Cardiac muscle cell (in vitro differentiated cells and primary cell): ENCODE data around the gene SLC18A3. TPM values are rescaled to one million over a fixed set of nuclear protein-coding genes. Genes with fewer than 3 reads are reported as not detected.

ENCODE experiments used
- DNase-seq, 2 donors: peaks; one replicate each; pipeline versions ENCODE4 v3.0.0 to v3.0.0-alpha.2; 2010 to 2017; ENCODE audit warnings: low read depth in 1 of 2, low spot score in 1 of 2
- H3K27ac ChIP-seq: fragments of 200-600 bp; sonication (generic); 2 replicates; pipeline ENCODE4 v1.5.1; 2016
- H3K27me3 ChIP-seq: fragments of 200-600 bp; sonication (generic); 2 replicates; pipeline ENCODE4 v1.6.0; 2016; ENCODE audit warnings: control low read depth
- H3K36me3 ChIP-seq: fragments of 200-600 bp; sonication (generic); 2 replicates; pipeline ENCODE4 v1.5.1; 2016; ENCODE audit warnings: control low read depth
- H3K4me1 ChIP-seq: fragments of 200-600 bp; sonication (generic); 2 replicates; pipeline ENCODE4 v1.8.1; 2017; ENCODE audit warnings: low read depth, mild to moderate bottlenecking, mixed run types
- H3K4me3 ChIP-seq: fragments of 200-600 bp; sonication (generic); 2 replicates; pipeline ENCODE4 v1.5.1; 2016; ENCODE audit warnings: mild to moderate bottlenecking
- H3K9me3 ChIP-seq: fragments of 200-600 bp; sonication (generic); 2 replicates; pipeline ENCODE4 v1.5.1; 2017; ENCODE audit warnings: low read depth, mild to moderate bottlenecking, control low read depth
- polyA plus RNA-seq: library from polyadenylated mRNA; unstranded; fragments of >200 nt; fragmentation: Nextera tagmentation; extraction: Ambion mirVana; gene quantifications from 2 replicates; pipeline ENCODE4 v1.2.1, GENCODE V29; 2016
- total RNA-seq: library from RNA; depleted of rRNA; stranded (reverse); fragments of >200 nt; gene quantifications from 2 replicates; pipeline ENCODE4 v1.2.3, GENCODE V29; 2016
- TF ChIP-seq, protein P1 (sequence below): IDR thresholded peaks from 2 replicates; pipeline ENCODE4 v1.5.1; 2012; ENCODE audit warnings: low read depth, mild to moderate bottlenecking, low read length

The SLC18A3 gene
- total and polyA plus RNA-seq, 2 experiments from 2014 or later, result not detected

DNA sequence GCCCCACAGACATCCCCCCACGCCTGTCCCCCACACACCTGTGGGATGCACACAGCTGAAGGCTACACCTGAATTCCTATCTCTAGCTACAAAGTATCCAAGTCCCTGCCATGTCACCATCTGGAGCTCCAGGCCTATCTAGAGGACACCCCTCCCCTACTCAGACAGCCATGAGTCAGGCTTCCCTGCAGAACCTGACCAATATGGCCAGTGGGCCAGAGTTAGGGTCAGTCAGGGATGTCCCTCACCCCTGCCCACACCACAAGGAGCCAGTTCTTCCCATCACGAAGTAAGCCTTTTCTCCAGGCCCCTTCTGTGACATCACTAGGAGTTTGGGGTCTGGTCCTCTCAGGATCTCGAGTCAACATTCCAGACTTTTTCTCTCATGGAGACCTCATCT lies 10.6 kb upstream of the SLC18A3 start:
- TF ChIP-seq, protein P1, sequence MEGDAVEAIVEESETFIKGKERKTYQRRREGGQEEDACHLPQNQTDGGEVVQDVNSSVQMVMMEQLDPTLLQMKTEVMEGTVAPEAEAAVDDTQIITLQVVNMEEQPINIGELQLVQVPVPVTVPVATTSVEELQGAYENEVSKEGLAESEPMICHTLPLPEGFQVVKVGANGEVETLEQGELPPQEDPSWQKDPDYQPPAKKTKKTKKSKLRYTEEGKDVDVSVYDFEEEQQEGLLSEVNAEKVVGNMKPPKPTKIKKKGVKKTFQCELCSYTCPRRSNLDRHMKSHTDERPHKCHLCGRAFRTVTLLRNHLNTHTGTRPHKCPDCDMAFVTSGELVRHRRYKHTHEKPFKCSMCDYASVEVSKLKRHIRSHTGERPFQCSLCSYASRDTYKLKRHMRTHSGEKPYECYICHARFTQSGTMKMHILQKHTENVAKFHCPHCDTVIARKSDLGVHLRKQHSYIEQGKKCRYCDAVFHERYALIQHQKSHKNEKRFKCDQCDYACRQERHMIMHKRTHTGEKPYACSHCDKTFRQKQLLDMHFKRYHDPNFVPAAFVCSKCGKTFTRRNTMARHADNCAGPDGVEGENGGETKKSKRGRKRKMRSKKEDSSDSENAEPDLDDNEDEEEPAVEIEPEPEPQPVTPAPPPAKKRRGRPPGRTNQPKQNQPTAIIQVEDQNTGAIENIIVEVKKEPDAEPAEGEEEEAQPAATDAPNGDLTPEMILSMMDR, result no peak

DNA sequence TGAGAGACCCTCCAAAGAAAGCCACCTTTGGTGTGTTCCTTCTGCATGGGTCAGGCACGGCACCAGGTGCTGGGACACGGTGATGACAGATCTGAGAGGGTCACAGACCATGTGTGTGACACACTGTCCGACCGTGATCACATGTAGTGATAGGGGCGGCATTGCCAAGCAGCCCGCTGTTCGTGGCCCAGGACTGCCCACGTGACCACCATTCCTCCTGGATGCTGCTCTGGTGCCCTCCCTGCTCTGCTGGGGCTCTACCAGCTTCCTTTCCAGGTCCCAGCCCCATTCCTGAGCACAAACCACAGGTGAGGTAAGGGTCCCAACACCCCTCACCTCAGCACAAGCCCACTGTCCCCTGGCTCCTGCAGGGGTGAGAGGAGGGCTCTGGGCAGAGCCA lies 10.1 kb upstream of the SLC18A3 start:
- Histone ChIP-seq H3K36me3 (no peaks in the 10 kb centered on the region), H3K27me3 (peaks cover 48% of the 10 kb centered on the region), H3K4me3 (no peak overlapping the region), H3K27ac (no peak overlapping the region), H3K9me3 (no peaks in the 10 kb centered on the region), H3K4me1 (no peaks in the 10 kb centered on the region)
- TF ChIP-seq, protein P1, result no peak
- DNase-seq, result no peak

More for the DNA sequence above, 10.6 kb upstream of the SLC18A3 start:
- Histone ChIP-seq H3K4me3 (no peak overlapping the region), H3K27ac (no peak overlapping the region), H3K4me1 (no peaks in the 10 kb centered on the region), H3K27me3 (peaks cover 43% of the 10 kb centered on the region), H3K9me3 (no peaks in the 10 kb centered on the region), H3K36me3 (no peaks in the 10 kb centered on the region)
- no peak for DNase-seq

DNA sequence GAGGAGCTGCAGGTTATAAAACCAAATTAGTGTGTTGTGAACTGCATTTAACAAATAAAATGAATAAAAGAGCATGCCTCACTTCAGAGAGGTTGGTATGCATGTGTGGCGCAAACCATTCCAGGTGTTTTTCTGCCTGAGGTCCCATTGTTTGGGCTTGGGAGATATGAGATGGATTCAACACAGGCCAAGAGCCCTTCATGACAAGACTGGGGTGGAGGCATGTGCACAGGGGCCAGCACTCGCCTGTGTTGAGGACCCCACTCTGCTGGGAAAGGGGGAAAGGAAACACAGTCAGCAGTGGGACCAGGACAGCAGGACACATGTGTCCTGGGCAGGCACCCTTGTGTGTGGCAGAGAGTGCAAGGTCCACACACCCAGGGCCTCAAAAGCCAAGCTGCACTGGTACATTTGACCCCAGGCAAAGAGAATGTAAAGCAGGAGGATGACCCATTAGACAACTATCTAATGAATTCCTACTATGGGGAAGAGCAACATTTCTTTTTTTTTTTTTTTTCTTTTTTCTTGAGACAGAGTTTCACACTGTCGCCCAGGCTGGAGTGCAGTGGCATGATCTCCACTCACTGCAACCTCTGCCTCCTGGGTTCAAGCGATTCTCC lies 9.2 kb upstream of the SLC18A3 start:
- H3K4me3 ChIP-seq, result no peak overlapping the region
- no peaks in the 10 kb centered on the region for H3K36me3 ChIP-seq
- no peaks in the 10 kb centered on the region for H3K9me3 ChIP-seq
- TF ChIP-seq, protein P1, result no peak
- no peaks in the 10 kb centered on the region for H3K4me1 ChIP-seq
- H3K27me3 ChIP-seq, result peaks cover 52% of the 10 kb centered on the region
- no peak for DNase-seq
- no peak overlapping the region for H3K27ac ChIP-seq

DNA sequence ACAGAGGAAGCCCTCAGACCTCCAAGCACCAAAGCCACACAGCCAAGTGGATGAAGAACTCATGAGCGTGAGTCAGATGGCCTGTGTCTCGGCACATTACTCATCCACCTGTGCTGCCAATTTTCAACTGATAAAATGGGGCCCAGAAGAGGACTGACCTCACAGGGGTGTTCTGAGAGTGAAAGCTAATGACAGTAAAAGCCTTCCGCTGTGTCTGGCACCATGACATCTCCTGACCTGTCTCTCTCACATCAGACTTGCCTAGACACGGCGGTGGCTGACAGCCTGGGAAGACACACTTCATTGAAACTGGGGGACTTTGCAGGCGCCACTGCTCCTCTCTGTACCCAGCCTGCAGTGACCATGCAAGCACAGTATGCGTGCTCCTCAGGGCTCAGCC lies 8.3 kb upstream of the SLC18A3 start:
- no peak overlapping the region for H3K27ac ChIP-seq
- TF ChIP-seq, protein P1, result no peak
- no peaks in the 10 kb centered on the region for H3K4me1 ChIP-seq
- no peak overlapping the region for H3K4me3 ChIP-seq
- peaks cover 56% of the 10 kb centered on the region for H3K27me3 ChIP-seq
- H3K9me3 ChIP-seq, result no peaks in the 10 kb centered on the region
- no peak for DNase-seq
- no peaks in the 10 kb centered on the region for H3K36me3 ChIP-seq

DNA sequence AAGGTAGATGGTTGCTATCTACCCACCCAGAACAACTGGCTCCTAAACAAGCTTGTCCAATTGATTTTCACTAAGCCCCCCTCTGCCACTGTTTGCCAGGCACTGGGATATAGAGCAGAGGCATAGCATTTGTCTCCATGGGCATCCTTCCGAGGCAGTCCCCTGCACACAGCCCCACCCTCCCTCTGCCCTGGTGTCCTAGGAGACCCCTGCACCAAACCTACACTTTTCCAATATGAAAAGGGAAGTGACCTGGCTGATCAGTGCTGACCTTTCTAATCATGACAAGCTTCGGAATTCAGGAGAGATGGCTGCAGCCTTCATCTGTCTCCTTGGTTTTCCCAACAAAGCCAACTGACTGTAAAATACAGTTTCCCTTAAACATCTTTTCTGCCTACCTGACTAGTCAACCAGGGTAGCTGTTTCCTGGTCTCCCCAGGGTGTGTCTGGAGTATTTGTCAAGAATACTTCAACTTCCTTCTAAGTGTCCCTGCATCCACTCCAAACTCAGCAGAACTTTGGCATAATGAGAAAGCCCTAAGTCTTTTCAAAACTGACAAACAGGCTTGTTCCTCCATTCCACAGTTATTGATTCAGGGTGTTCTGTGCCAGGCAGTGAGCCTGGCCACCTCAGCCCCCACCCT lies 7.6 kb upstream of the SLC18A3 start:
- no peak for DNase-seq
- no peaks in the 10 kb centered on the region for H3K4me1 ChIP-seq
- no peaks in the 10 kb centered on the region for H3K9me3 ChIP-seq
- peaks cover 61% of the 10 kb centered on the region for H3K27me3 ChIP-seq
- no peak overlapping the region for H3K27ac ChIP-seq
- no peak overlapping the region for H3K4me3 ChIP-seq
- no peaks in the 10 kb centered on the region for H3K36me3 ChIP-seq
- TF ChIP-seq, protein P1, result no peak
